HEK293T (cell line): ENCODE measurements around the gene SLC39A3.

Experiments
- BHLHE40 ChIP-seq: fragments of 450-650 bp; IDR thresholded peaks from 2 replicates; pipeline ENCODE4 v1.6.1; 2016; ENCODE audit warnings: mild to moderate bottlenecking, moderate library complexity, borderline replicate concordance
- FOXA1 ChIP-seq: fragments of 450-650 bp; IDR thresholded peaks from 2 replicates; pipeline ENCODE4 v1.6.1; 2016; ENCODE audit warnings: mild to moderate bottlenecking
- FOXK2 ChIP-seq: fragments of 450-650 bp; IDR thresholded peaks from 2 replicates; pipeline ENCODE4 v1.6.1; 2016; ENCODE audit warnings: mild to moderate bottlenecking
- FOXM1 ChIP-seq: fragments of 450-650 bp; IDR thresholded peaks from 2 replicates; pipeline ENCODE4 v1.6.1; 2017; ENCODE audit warnings: mild to moderate bottlenecking, borderline replicate concordance
- HDGF ChIP-seq: fragments of 450-650 bp; IDR thresholded peaks from 2 replicates; pipeline ENCODE4 v1.6.1; 2017; ENCODE audit warnings: antibody characterized with exemption, borderline replicate concordance
- NFRKB ChIP-seq: fragments of 450-650 bp; IDR thresholded peaks from 2 replicates; pipeline ENCODE4 v1.6.1; 2016; ENCODE audit warnings: mild to moderate bottlenecking, moderate library complexity
- ZNF384 ChIP-seq: fragments of 450-650 bp; IDR thresholded peaks from 2 replicates; pipeline ENCODE4 v1.6.1; 2016

DNA sequence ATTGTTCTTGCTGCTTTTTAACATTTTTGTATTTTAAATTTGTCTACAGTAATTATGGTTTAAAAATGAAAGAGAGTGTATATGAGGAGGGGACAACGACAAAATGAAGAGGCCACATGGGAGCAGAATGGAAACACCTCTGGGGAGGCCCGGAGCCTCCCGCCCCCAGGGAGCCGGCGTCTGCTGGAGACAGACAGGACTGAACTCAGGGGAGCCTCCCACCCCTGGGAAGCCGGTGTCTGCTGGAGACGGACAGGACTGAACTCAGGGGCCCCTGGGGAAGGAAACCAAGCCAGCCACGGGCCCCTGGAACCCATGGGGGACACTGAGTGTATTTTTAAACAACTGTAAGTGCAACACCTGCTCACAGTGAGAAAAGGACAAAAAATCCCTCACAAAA is 16.7 kb upstream of the SLC39A3 start:
- TF ChIP-seq FOXK2, result no peak
- no peak for TF ChIP-seq FOXA1
- no peak for TF ChIP-seq FOXM1
- TF ChIP-seq NFRKB, result no peak
- no peak for TF ChIP-seq BHLHE40
- TF ChIP-seq HDGF, result no peak
- TF ChIP-seq ZNF384, result no peak
